Measurements from ENCODE around the gene MTARC1.

MTARC1 gene

DNA sequence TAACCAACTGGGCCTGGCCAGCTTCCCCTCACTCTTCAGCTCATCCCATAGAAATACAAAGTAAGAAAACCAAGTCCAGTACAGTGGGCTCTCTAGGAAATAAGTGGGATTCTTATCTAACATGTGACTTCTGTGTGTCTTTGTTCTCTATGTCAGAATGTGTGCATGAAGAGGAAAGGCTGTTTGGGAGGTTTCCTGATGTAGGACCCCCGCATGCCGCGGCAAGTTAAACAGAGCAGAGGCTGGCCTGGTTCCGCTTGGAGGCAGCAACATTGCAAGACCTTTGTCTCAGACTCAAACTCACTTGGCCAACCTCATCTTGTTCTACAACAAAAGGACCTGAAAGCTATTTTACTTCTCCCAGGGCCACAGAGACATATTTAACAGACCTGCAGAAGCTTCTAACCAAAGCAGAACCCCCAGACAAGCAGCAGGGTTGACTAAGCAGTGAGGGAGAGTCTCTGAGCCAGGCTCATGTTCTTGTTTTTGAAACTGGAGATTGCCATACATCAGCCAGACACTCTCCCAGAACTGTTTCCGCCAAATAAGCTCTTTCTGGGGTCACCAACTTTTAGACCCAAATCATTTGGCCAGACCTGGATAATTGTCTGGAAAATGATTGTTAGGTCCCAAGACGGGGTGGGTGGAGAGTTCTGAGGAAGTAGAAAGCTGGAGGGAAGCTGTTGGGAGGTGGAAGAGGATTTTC, 32.3 kb upstream of the MTARC1 start:
- WGBS, 2 experiments: 92 to 93% methylated on average over 6 of the region's 6 CpGs

GRCh38 chr1:220754918-220755295, 31.8 kb upstream of the MTARC1 start:
- Histone ChIP-seq H3K4me3 (ENCODE audit: insufficient read depth, low read depth, low read length) (no peak overlapping the region), H3K27me3 (ENCODE audit: control insufficient read depth, insufficient read depth, low read length, poor library complexity, severe bottlenecking) (peaks cover 7% of the 10 kb centered on the region), H3K27ac (ENCODE audit: insufficient read depth, low read depth, low read length, poor library complexity, severe bottlenecking) (no peak overlapping the region), H3K36me3 (ENCODE audit: control insufficient read depth, insufficient read depth, low read length) (no peaks in the 10 kb centered on the region), H3K9me3 (ENCODE audit: control insufficient read depth, low read length) (no peaks in the 10 kb centered on the region), H3K4me1 (ENCODE audit: control insufficient read depth, insufficient read depth, low read length) (no peaks in the 10 kb centered on the region)
- 90% methylated on average over 4 of the region's 4 CpGs for WGBS, 2 experiments

More for the DNA sequence above, 32.3 kb upstream of the MTARC1 start:
- Histone ChIP-seq H3K27ac (ENCODE audit: insufficient read depth, low read depth, low read length, poor library complexity, severe bottlenecking) (no peak overlapping the region), H3K27me3 (ENCODE audit: control insufficient read depth, insufficient read depth, low read length, poor library complexity, severe bottlenecking) (peaks cover 13% of the 10 kb centered on the region), H3K9me3 (ENCODE audit: control insufficient read depth, low read length) (no peaks in the 10 kb centered on the region), H3K4me1 (ENCODE audit: control insufficient read depth, insufficient read depth, low read length) (no peaks in the 10 kb centered on the region), H3K4me3 (ENCODE audit: insufficient read depth, low read depth, low read length) (no peak overlapping the region), H3K36me3 (ENCODE audit: control insufficient read depth, insufficient read depth, low read length) (no peaks in the 10 kb centered on the region)

DNA sequence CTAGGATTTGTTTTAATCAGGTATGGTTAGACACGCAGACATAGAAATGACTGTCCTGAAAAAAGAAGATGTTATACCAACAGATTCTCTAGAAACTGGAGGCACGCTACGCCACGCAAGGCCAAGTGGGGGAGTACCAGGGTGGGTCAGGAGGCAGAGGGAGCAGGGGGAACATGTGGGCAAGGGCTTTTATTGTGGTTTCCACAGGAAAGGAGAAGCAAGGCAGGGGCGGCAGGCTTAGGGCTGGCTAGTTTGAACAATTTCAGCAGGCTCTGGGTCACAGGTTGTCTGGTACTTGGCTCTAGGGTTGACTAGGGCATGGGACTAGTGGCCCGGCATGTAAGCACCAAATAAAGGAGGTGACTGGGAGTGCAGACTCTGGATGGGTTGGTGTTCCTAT, 31.4 kb upstream of the MTARC1 start:
- H3K4me1 ChIP-seq (ENCODE audit: control insufficient read depth, insufficient read depth, low read length): no peaks in the 10 kb centered on the region
- H3K27ac ChIP-seq (ENCODE audit: insufficient read depth, low read depth, low read length, poor library complexity, severe bottlenecking): no peak overlapping the region
- 94 to 95% methylated on average over 6 of the region's 6 CpGs for WGBS, 2 experiments
- peaks cover 3% of the 10 kb centered on the region for H3K27me3 ChIP-seq (ENCODE audit: control insufficient read depth, insufficient read depth, low read length, poor library complexity, severe bottlenecking)
- no peak overlapping the region for H3K4me3 ChIP-seq (ENCODE audit: insufficient read depth, low read depth, low read length)
- no peaks in the 10 kb centered on the region for H3K36me3 ChIP-seq (ENCODE audit: control insufficient read depth, insufficient read depth, low read length)
- no peaks in the 10 kb centered on the region for H3K9me3 ChIP-seq (ENCODE audit: control insufficient read depth, low read length)

GRCh38 chr1:220757441-220757840, 29.3 kb upstream of the MTARC1 start:
- no peaks in the 10 kb centered on the region for H3K27me3 ChIP-seq (ENCODE audit: control insufficient read depth, insufficient read depth, low read length, poor library complexity, severe bottlenecking)
- H3K36me3 ChIP-seq (ENCODE audit: control insufficient read depth, insufficient read depth, low read length): no peaks in the 10 kb centered on the region
- no peak overlapping the region for H3K4me3 ChIP-seq (ENCODE audit: insufficient read depth, low read depth, low read length)
- no peaks in the 10 kb centered on the region for H3K9me3 ChIP-seq (ENCODE audit: control insufficient read depth, low read length)
- H3K4me1 ChIP-seq (ENCODE audit: control insufficient read depth, insufficient read depth, low read length): no peaks in the 10 kb centered on the region
- 91 to 95% methylated on average over 3 of the region's 3 CpGs for WGBS, 2 experiments
- H3K27ac ChIP-seq (ENCODE audit: insufficient read depth, low read depth, low read length, poor library complexity, severe bottlenecking): no peak overlapping the region

- Histone ChIP-seq H3K27ac (ENCODE audit: insufficient read depth, low read depth, low read length, poor library complexity, severe bottlenecking) (no peak overlapping the region), H3K27me3 (ENCODE audit: control insufficient read depth, insufficient read depth, low read length, poor library complexity, severe bottlenecking) (no peaks in the 10 kb centered on the region), H3K36me3 (ENCODE audit: control insufficient read depth, insufficient read depth, low read length) (no peaks in the 10 kb centered on the region), H3K4me3 (ENCODE audit: insufficient read depth, low read depth, low read length) (no peak overlapping the region), H3K9me3 (ENCODE audit: control insufficient read depth, low read length) (no peaks in the 10 kb centered on the region), H3K4me1 (ENCODE audit: control insufficient read depth, insufficient read depth, low read length) (no peaks in the 10 kb centered on the region)
- 93 to 94% methylated on average over 3 of the region's 3 CpGs for WGBS, 2 experiments
These were observed 27.6 kb upstream of the MTARC1 start for GRCh38 chr1:220759147-220759546.

DNA sequence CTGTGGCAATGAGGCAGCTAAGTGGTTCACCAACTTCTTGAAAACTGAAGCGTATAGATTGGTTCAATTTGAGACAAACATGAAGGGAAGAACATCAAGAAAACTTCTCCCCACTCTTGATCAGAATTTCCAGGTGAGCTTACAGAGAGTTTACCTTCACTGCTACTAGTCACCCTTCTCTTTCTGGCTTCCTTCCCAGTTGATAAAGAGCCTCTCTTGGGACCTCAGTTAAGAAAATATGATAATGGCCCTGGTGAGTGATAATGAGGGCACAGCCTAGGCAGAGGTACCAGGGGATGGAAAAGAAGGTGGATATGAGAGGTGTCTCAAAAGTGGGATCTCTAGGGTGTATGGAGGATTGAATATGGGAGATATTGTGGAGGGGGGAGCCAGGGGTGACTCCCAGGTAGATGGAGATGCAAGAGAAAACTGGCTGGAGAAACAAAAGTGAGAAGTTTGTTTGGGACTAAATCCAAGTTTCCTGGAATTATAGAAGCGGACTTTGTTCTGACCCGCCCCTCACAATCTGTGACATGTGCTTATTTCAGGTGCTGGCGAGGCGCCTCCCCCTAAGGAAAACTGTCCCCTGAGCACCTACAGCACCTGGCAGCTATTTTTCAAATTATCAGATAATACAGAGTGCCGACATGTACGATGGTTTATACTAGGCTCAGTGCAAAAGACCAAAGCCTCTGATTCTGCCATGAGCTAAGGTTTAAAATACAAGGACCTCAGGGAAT, 24.9 kb upstream of the MTARC1 start:
- H3K4me3 ChIP-seq (ENCODE audit: insufficient read depth, low read depth, low read length): no peak overlapping the region
- no peaks in the 10 kb centered on the region for H3K36me3 ChIP-seq (ENCODE audit: control insufficient read depth, insufficient read depth, low read length)
- 92 to 93% methylated on average over 7 of the region's 7 CpGs for WGBS, 2 experiments
- no peaks in the 10 kb centered on the region for H3K9me3 ChIP-seq (ENCODE audit: control insufficient read depth, low read length)
- H3K27ac ChIP-seq (ENCODE audit: insufficient read depth, low read depth, low read length, poor library complexity, severe bottlenecking): no peak overlapping the region
- no peaks in the 10 kb centered on the region for H3K27me3 ChIP-seq (ENCODE audit: control insufficient read depth, insufficient read depth, low read length, poor library complexity, severe bottlenecking)
- H3K4me1 ChIP-seq (ENCODE audit: control insufficient read depth, insufficient read depth, low read length): no peaks in the 10 kb centered on the region

DNA sequence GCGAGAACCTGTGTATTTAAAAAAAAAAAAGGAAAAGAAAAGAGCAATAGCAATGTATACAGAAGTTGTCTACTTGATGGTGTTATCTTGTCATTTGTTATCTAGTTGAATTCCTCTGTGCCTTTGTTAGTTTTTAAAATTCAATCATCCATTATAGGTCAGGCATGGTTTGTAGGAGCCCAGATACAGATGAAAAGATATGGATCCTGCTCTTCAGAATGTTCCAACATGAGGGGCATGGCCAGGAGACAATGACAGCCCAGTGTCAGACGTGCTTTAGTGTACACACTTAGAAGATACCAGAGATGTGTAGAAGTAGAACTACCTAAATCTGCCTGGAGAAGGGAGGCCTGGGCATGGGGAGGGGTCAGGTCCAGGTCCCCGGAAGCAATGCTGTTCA, 22.0 kb upstream of the MTARC1 start:
- no peak overlapping the region for H3K4me3 ChIP-seq (ENCODE audit: insufficient read depth, low read depth, low read length)
- H3K27ac ChIP-seq (ENCODE audit: insufficient read depth, low read depth, low read length, poor library complexity, severe bottlenecking): no peak overlapping the region
- no peaks in the 10 kb centered on the region for H3K36me3 ChIP-seq (ENCODE audit: control insufficient read depth, insufficient read depth, low read length)
- WGBS, 2 experiments: 93% methylated on average over 3 of the region's 3 CpGs
- H3K27me3 ChIP-seq (ENCODE audit: control insufficient read depth, insufficient read depth, low read length, poor library complexity, severe bottlenecking): no peaks in the 10 kb centered on the region
- no peaks in the 10 kb centered on the region for H3K4me1 ChIP-seq (ENCODE audit: control insufficient read depth, insufficient read depth, low read length)
- no peaks in the 10 kb centered on the region for H3K9me3 ChIP-seq (ENCODE audit: control insufficient read depth, low read length)

DNA sequence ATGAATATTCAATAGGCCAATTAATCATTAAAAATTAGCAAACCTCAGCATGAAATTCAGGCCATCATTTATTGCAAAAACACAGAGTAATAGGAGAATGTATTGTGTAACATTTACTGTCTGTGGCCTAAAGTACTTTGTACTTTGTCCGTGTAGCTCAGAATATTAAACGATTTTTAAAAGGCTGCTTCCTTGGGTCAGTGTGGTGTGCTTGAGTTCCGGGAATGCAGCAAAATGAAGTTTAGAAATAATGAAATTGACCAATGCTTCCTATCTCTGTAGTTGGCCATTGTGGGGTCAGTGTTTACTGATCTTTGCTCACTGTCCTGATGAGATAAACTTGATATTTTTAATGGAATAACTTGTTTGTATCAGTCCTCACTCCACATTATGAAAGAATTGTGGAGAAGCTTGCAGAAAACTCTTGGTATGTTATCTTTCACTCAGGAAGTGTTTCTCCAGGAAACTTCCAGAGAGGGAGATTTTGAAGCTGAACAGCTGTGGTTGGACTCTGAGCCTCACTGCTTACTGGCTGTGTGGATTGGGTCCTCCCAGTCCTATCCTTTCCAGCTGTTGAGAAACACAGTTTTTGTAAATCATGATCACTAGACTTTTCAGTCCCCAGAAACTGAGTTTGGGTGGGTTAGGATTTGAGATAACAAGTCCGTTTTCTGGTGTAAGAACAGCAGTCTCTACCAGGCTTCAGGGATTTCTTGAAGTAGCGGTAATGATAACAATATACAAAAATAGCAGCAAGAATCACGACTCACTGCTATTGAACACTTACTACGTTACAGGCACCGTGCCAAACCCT, 19.2 kb upstream of the MTARC1 start:
- 94 to 95% methylated on average over 8 of the region's 8 CpGs for WGBS, 2 experiments

GRCh38 chr1:220768126-220768601, 18.5 kb upstream of the MTARC1 start:
- 82 to 83% methylated on average over 5 of the region's 5 CpGs for WGBS, 2 experiments
- Histone ChIP-seq H3K9me3 (ENCODE audit: control insufficient read depth, low read length) (no peaks in the 10 kb centered on the region), H3K4me1 (ENCODE audit: control insufficient read depth, insufficient read depth, low read length) (no peaks in the 10 kb centered on the region), H3K36me3 (ENCODE audit: control insufficient read depth, insufficient read depth, low read length) (no peaks in the 10 kb centered on the region), H3K27me3 (ENCODE audit: control insufficient read depth, insufficient read depth, low read length, poor library complexity, severe bottlenecking) (no peaks in the 10 kb centered on the region), H3K4me3 (ENCODE audit: insufficient read depth, low read depth, low read length) (no peak overlapping the region), H3K27ac (ENCODE audit: insufficient read depth, low read depth, low read length, poor library complexity, severe bottlenecking) (no peak overlapping the region)

More for the DNA sequence above, 19.2 kb upstream of the MTARC1 start:
- Histone ChIP-seq H3K4me1 (ENCODE audit: control insufficient read depth, insufficient read depth, low read length) (no peaks in the 10 kb centered on the region), H3K36me3 (ENCODE audit: control insufficient read depth, insufficient read depth, low read length) (no peaks in the 10 kb centered on the region), H3K27ac (ENCODE audit: insufficient read depth, low read depth, low read length, poor library complexity, severe bottlenecking) (no peak overlapping the region), H3K27me3 (ENCODE audit: control insufficient read depth, insufficient read depth, low read length, poor library complexity, severe bottlenecking) (no peaks in the 10 kb centered on the region), H3K9me3 (ENCODE audit: control insufficient read depth, low read length) (no peaks in the 10 kb centered on the region), H3K4me3 (ENCODE audit: insufficient read depth, low read depth, low read length) (no peak overlapping the region)

- 93 to 94% methylated on average over 13 of the region's 13 CpGs for WGBS, 2 experiments
- no peak overlapping the region for H3K4me3 ChIP-seq (ENCODE audit: insufficient read depth, low read depth, low read length)
- H3K27ac ChIP-seq (ENCODE audit: insufficient read depth, low read depth, low read length, poor library complexity, severe bottlenecking): no peak overlapping the region
- no peaks in the 10 kb centered on the region for H3K27me3 ChIP-seq (ENCODE audit: control insufficient read depth, insufficient read depth, low read length, poor library complexity, severe bottlenecking)
- no peaks in the 10 kb centered on the region for H3K9me3 ChIP-seq (ENCODE audit: control insufficient read depth, low read length)
- H3K36me3 ChIP-seq (ENCODE audit: control insufficient read depth, insufficient read depth, low read length): no peaks in the 10 kb centered on the region
- no peaks in the 10 kb centered on the region for H3K4me1 ChIP-seq (ENCODE audit: control insufficient read depth, insufficient read depth, low read length)
These were observed 17.5 kb upstream of the MTARC1 start for GRCh38 chr1:220769205-220769604.
